GM18867 (cell line): ENCODE measurements around the gene TRA2B.
"Not testable (repeated sequence)": the region's sequence is repeated elsewhere in the genome, so short reads cannot be mapped to it uniquely, and the experiment has no call there.

ENCODE experiments used
- ATAC-seq: cut with Tn5 transposase; IDR thresholded peaks from one replicate; pipeline ENCODE4 v1.9.1; 2021; ENCODE audit warnings: mild to moderate bottlenecking, moderate library complexity; ENCODE audit not compliant: unreplicated experiment

Gene TRA2B

GRCh38 chr3:185929192-185930151 is 8.3 kb downstream of the TRA2B start:
- ATAC-seq, result no peak

- peak; percentile 33 for ATAC-seq
Measured at GRCh38 chr3:185928496-185928895, 9.3 kb downstream of the TRA2B start.

GRCh38 chr3:185927501-185928200 is 10.2 kb downstream of the TRA2B start:
- no peak for ATAC-seq

GRCh38 chr3:185926445-185926844 is 11.4 kb downstream of the TRA2B start:
- ATAC-seq, result no peak

GRCh38 chr3:185925353-185925752 is 12.5 kb downstream of the TRA2B start:
- no peak for ATAC-seq

GRCh38 chr3:185924375-185924774 is 13.4 kb downstream of the TRA2B start:
- ATAC-seq, result no peak

- ATAC-seq, result no peak
Measured at GRCh38 chr3:185920184-185920583, 17.6 kb downstream of the TRA2B start.

GRCh38 chr3:185916042-185916833 is 21.6 kb downstream of the TRA2B start:
- ATAC-seq, result no peak

GRCh38 chr3:185915642-185916041 is 22.2 kb downstream of the TRA2B start:
- no peak for ATAC-seq

GRCh38 chr3:185914911-185915629 is 22.7 kb downstream of the TRA2B start:
- no peak for ATAC-seq

- ATAC-seq, result no peak
Measured at GRCh38 chr3:185912929-185913901, 24.6 kb downstream of the TRA2B start.

GRCh38 chr3:185912512-185912911 is 25.3 kb downstream of the TRA2B start:
- ATAC-seq, result no peak

GRCh38 chr3:185911076-185911448 is 26.8 kb downstream of the TRA2B start:
- not testable (repeated sequence) for ATAC-seq

GRCh38 chr3:185910322-185911075 is 27.3 kb downstream of the TRA2B start:
- ATAC-seq, result not testable (repeated sequence)

GRCh38 chr3:185909913-185910312 is 27.9 kb downstream of the TRA2B start:
- not testable (repeated sequence) for ATAC-seq

- ATAC-seq, result no peak
Measured at GRCh38 chr3:185900228-185900627, 37.6 kb downstream of the TRA2B start.

GRCh38 chr3:185896636-185897035 is 41.2 kb downstream of the TRA2B start:
- ATAC-seq, result no peak

GRCh38 chr3:185887066-185887465 is 50.7 kb downstream of the TRA2B start:
- no peak for ATAC-seq

- ATAC-seq, result no peak
Measured at GRCh38 chr3:185884641-185885040, 53.2 kb downstream of the TRA2B start.
